Measurements from ENCODE around the gene RSL1D1.

RSL1D1 gene

DNA sequence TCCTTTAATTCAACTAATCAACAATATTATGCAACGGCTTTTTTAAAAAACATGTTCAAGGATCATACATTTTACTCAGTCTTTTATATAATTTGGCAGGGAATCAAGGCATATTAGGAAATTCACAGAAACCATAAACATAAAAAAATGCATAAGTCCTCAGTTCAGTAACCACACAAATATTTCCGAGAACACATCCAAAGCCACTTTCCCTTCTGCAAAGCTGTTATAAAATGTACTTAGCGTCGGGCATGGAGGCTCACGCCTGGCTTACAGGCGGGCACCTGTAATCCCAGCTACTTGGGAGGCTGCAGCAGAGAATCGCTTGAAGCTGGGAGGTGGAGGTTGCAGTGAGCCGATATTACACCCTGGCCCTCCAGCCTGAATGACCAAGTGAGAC, 44.6 kb downstream of the RSL1D1 start:
- no peaks in the 10 kb centered on the region for H3K79me2 ChIP-seq (ENCODE audit: insufficient read depth, low read length)
- H3K4me3 ChIP-seq (ENCODE audit: low read depth in 1 of 2, low read length in 2 of 2): no peak overlapping the region
- TF ChIP-seq CTCF (IDR thresholded peaks at IDR 0.05; ENCODE audit: borderline replicate concordance, extremely low read depth, low read length, poor library complexity, severe bottlenecking): no peak
- TF ChIP-seq EZH2 (IDR thresholded peaks at IDR 0.05; ENCODE audit: borderline replicate concordance, low read depth, low read length, severe bottlenecking): no peak
- H3K36me3 ChIP-seq (ENCODE audit: insufficient read depth, low read length): no peaks in the 10 kb centered on the region
- H4K20me1 ChIP-seq (ENCODE audit: insufficient read depth, low read length): no peaks in the 10 kb centered on the region
- peaks cover 9% of the 10 kb centered on the region; the same call in 1 of the 2 replicates for H3K4me1 ChIP-seq (ENCODE audit: insufficient read depth, low read length)
- H3K27ac ChIP-seq (ENCODE audit: low read length): no peak overlapping the region
- ATAC-seq (ENCODE audit: insufficient read depth, low read depth): no peak
- H3K9ac ChIP-seq (ENCODE audit: low read depth, low read length): no peak overlapping the region
- DNase-seq: no peak
- no peak overlapping the region for H2AFZ ChIP-seq (ENCODE audit: low read depth, low read length)
- no peak overlapping the region for H3K4me2 ChIP-seq (ENCODE audit: insufficient read depth, low read length)
- no peaks in the 10 kb centered on the region for H3K27me3 ChIP-seq (ENCODE audit: insufficient read depth, low read length, poor library complexity)
- H3K9me3 ChIP-seq (ENCODE audit: insufficient read depth, low read length, severe bottlenecking): no peaks in the 10 kb centered on the region

GRCh38 chr16:11805556-11805955, 45.8 kb downstream of the RSL1D1 start:
- Histone ChIP-seq H3K4me3 (ENCODE audit: low read depth in 1 of 2, low read length in 2 of 2) (no peak overlapping the region), H3K27ac (ENCODE audit: low read length) (no peak overlapping the region), H4K20me1 (ENCODE audit: insufficient read depth, low read length) (no peaks in the 10 kb centered on the region), H2AFZ (ENCODE audit: low read depth, low read length) (no peak overlapping the region), H3K36me3 (ENCODE audit: insufficient read depth, low read length) (no peaks in the 10 kb centered on the region), H3K79me2 (ENCODE audit: insufficient read depth, low read length) (no peaks in the 10 kb centered on the region), H3K4me2 (ENCODE audit: insufficient read depth, low read length) (no peak overlapping the region), H3K9ac (ENCODE audit: low read depth, low read length) (no peak overlapping the region), H3K27me3 (ENCODE audit: insufficient read depth, low read length, poor library complexity) (no peaks in the 10 kb centered on the region), H3K4me1 (ENCODE audit: insufficient read depth, low read length) (peaks cover 9% of the 10 kb centered on the region; the same call in 1 of the 2 replicates), H3K9me3 (ENCODE audit: insufficient read depth, low read length, severe bottlenecking) (no peaks in the 10 kb centered on the region)
- DNase-seq (no peak), ATAC-seq (ENCODE audit: insufficient read depth, low read depth) (no peak)
- TF ChIP-seq CTCF (IDR thresholded peaks at IDR 0.05; ENCODE audit: borderline replicate concordance, extremely low read depth, low read length, poor library complexity, severe bottlenecking) (no peak), EZH2 (IDR thresholded peaks at IDR 0.05; ENCODE audit: borderline replicate concordance, low read depth, low read length, severe bottlenecking) (no peak)

DNA sequence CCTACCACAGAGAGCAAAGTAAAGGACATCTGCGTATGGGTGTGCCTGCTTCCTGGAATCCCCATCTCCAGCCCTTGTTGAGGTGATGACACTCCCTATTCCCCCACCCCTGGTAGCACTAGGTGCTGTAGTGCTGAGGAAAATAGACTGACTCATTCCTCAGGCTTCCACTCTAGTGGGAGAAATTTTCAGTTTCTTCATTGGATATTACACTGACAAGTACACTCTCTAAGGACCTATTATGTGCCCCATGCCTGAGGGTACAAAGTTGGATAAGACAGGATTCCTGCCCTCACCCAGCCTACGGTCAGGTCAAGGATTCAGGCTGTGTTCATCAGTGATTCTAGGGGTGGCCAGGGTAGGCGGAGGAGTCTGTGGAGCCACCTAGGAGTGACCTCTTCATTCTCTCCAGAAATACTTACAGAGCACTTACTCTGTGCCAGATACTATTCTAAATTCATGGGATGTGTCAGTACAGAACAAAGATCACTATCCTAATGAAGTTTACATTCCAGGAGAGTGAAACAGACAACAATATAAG, 49.8 kb downstream of the RSL1D1 start:
- Histone ChIP-seq H2AFZ (ENCODE audit: low read depth, low read length) (no peak overlapping the region), H3K9me3 (ENCODE audit: insufficient read depth, low read length, severe bottlenecking) (no peaks in the 10 kb centered on the region), H3K79me2 (ENCODE audit: insufficient read depth, low read length) (peaks cover 20% of the 10 kb centered on the region), H4K20me1 (ENCODE audit: insufficient read depth, low read length) (no peaks in the 10 kb centered on the region), H3K27me3 (ENCODE audit: insufficient read depth, low read length, poor library complexity) (no peaks in the 10 kb centered on the region), H3K4me3 (ENCODE audit: low read depth in 1 of 2, low read length in 2 of 2) (no peak overlapping the region), H3K4me1 (ENCODE audit: insufficient read depth, low read length) (peaks cover 27% of the 10 kb centered on the region), H3K36me3 (ENCODE audit: insufficient read depth, low read length) (no peaks in the 10 kb centered on the region; the same call in 1 of the 2 replicates), H3K27ac (ENCODE audit: low read length) (no peak overlapping the region), H3K9ac (ENCODE audit: low read depth, low read length) (no peak overlapping the region), H3K4me2 (ENCODE audit: insufficient read depth, low read length) (no peak overlapping the region)
- no peak for TF ChIP-seq EZH2 (IDR thresholded peaks at IDR 0.05; ENCODE audit: borderline replicate concordance, low read depth, low read length, severe bottlenecking)
- ATAC-seq (ENCODE audit: insufficient read depth, low read depth) (no peak), DNase-seq (no peak)

DNA sequence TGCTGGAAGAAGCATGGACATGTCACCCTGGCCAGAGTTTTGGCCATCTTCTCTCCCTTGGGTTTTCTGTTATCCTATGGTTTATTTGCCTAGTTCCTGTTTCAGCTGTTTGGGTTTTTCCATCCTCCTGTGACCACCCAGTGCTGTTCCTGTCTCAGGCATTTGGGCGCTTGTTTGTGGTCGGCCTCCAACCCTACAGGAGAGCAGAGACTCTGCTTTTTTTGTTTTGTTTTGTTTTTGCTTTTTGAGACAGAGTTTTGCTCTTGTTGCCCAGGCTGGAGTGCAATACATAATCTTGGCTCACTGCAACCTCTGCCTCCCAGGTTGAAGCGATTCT, 51.0 kb downstream of the RSL1D1 start:
- Histone ChIP-seq H3K36me3 (ENCODE audit: insufficient read depth, low read length) (peaks cover under 1% of the 10 kb centered on the region; the same call in 1 of the 2 replicates), H3K9me3 (ENCODE audit: insufficient read depth, low read length, severe bottlenecking) (no peaks in the 10 kb centered on the region), H2AFZ (ENCODE audit: low read depth, low read length) (no peak overlapping the region), H3K4me2 (ENCODE audit: insufficient read depth, low read length) (no peak overlapping the region), H4K20me1 (ENCODE audit: insufficient read depth, low read length) (no peaks in the 10 kb centered on the region; the same call in 1 of the 2 replicates), H3K27me3 (ENCODE audit: insufficient read depth, low read length, poor library complexity) (no peaks in the 10 kb centered on the region), H3K27ac (ENCODE audit: low read length) (no peak overlapping the region), H3K4me1 (ENCODE audit: insufficient read depth, low read length) (peaks cover 37% of the 10 kb centered on the region), H3K4me3 (ENCODE audit: low read depth in 1 of 2, low read length in 2 of 2) (no peak overlapping the region), H3K79me2 (ENCODE audit: insufficient read depth, low read length) (peaks cover 32% of the 10 kb centered on the region), H3K9ac (ENCODE audit: low read depth, low read length) (no peak overlapping the region)
- no peak for ATAC-seq (ENCODE audit: insufficient read depth, low read depth)
- TF ChIP-seq CTCF (IDR thresholded peaks at IDR 0.05; ENCODE audit: borderline replicate concordance, extremely low read depth, low read length, poor library complexity, severe bottlenecking) (no peak), EZH2 (IDR thresholded peaks at IDR 0.05; ENCODE audit: borderline replicate concordance, low read depth, low read length, severe bottlenecking) (no peak)
- no peak for DNase-seq
